GM12801 (cell line): ENCODE measurements around the gene HTT-AS.

Source experiments
- TF ChIP-seq, protein P1 (sequence below): IDR thresholded peaks from one replicate; pipeline ENCODE4 v1.5.1; 2011; ENCODE audit warnings: control low read depth; ENCODE audit not compliant: insufficient read length; ENCODE audit errors: extremely low read depth

The HTT-AS gene

DNA sequence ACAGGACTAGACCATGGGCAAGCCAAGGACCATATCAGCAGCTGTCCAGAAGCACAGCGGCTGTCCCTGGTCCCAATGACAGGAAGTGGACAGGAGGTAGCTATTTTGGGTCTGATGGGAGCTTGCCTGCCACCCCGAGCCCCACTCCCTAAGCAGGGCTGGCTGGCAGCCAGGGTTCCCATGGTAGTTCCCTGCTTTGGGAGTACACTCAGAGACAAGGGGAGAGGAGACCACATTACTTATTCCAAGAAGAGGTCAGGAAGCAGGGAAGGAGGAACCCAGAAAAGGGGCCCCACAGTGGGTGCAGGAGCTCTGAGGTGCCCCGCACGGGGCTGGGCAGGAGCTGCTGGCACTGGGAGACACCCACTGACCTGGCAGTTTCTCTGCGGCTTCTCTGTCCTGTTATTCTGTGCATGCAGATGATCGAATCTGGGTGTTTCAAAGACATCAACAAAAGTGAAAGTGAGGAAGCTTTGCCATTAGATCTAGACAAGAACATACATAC is 36.3 kb downstream of the HTT-AS start:
- TF ChIP-seq, protein P1, sequence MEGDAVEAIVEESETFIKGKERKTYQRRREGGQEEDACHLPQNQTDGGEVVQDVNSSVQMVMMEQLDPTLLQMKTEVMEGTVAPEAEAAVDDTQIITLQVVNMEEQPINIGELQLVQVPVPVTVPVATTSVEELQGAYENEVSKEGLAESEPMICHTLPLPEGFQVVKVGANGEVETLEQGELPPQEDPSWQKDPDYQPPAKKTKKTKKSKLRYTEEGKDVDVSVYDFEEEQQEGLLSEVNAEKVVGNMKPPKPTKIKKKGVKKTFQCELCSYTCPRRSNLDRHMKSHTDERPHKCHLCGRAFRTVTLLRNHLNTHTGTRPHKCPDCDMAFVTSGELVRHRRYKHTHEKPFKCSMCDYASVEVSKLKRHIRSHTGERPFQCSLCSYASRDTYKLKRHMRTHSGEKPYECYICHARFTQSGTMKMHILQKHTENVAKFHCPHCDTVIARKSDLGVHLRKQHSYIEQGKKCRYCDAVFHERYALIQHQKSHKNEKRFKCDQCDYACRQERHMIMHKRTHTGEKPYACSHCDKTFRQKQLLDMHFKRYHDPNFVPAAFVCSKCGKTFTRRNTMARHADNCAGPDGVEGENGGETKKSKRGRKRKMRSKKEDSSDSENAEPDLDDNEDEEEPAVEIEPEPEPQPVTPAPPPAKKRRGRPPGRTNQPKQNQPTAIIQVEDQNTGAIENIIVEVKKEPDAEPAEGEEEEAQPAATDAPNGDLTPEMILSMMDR = no peak

DNA sequence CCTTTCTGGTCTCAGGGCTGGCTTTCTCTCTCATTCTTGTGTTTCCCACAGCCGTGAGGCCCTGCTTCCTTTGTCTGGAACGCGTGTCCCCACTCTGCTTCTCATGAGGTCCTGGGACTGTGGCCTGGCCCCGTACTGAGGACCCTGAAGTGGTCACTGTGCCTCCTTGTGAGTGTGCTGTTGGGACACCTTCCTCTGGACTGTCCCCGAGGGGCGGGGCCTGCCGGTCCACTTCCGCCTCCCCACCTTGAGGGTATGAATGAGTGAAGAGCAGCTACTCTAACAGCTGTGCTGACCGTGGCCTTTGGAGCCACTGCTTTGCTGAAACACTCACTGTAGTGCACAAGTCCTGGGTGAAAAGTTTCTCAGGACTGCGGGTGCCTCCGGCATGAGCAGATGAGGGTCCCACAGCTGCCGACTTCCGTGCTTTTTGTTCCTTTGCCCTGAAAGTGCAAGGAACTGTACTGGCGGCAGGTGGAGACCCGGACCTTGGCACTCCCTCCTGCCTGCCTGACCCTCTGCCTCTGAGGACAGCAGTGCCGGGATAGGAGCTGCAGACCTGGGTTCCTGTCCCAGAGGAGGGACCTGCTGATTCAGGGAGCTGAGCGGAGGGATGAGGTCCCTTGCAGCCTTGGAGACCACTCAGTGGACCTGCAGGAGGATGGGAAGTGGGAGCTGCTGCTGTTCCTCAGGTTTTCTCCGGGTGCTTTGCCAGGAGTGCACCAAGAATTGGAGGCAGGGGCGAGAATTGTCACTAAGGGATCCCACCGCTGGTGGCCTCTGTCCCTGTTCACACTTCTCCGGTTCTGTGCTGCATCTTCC is 38.0 kb downstream of the HTT-AS start:
- TF ChIP-seq, protein P1 = no peak

DNA sequence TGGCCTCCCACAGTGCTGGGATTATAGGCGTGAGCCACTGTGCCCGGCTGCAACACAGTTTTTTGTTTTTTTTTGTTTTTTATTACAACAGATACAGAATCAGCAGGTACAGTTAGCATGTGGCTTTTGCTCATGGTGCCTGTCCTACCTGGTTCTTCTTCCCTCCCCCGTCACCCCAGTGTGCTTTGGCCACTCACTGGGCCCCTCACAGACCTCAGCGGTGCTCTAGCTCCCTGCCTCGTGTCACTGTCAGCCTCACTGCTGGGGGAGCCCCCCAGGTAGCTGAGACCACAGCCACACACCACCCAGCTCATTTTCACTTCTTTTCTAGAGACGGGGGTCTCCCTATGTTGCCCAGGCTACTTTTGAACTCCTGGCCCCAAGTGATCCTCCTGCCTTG is 38.7 kb downstream of the HTT-AS start:
- TF ChIP-seq, protein P1 = no peak

DNA sequence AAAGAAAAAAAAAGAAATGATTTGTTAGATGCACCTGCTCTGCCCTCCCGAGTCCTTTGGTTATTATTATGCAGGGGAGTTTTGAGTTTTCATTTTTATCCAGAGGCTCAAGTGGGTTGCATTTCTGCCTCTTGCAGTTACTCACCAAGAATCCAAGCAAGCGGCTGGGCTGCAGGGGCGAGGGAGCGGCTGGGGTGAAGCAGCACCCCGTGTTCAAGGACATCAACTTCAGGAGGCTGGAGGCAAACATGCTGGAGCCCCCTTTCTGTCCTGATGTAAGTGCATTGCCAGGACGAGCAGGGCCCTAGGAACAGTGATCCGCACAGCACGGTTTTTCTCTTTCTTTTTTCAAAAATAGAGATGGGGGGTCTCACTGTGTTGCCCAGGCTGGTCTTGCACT is 39.1 kb downstream of the HTT-AS start:
- TF ChIP-seq, protein P1 = no peak

DNA sequence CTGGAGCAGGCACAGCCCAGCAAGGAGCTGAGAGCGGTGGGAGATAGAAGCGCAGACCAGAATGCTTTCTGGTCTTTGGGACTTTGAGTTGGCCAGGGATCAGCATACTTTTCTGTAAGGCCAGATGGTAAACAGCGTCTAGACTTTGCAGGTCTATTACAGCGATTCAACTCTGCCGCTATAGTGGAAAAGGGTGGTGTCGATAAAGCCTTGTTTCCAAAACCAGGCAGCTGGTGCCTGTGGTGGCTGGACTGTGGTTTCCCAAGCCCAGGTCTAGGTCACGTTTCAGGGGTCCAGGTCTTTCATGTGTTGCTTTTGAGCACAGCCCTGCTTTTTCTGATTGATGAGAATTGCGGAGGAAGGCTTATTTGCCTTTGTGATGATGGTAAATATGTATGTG is 40.1 kb downstream of the HTT-AS start:
- TF ChIP-seq, protein P1 = no peak

DNA sequence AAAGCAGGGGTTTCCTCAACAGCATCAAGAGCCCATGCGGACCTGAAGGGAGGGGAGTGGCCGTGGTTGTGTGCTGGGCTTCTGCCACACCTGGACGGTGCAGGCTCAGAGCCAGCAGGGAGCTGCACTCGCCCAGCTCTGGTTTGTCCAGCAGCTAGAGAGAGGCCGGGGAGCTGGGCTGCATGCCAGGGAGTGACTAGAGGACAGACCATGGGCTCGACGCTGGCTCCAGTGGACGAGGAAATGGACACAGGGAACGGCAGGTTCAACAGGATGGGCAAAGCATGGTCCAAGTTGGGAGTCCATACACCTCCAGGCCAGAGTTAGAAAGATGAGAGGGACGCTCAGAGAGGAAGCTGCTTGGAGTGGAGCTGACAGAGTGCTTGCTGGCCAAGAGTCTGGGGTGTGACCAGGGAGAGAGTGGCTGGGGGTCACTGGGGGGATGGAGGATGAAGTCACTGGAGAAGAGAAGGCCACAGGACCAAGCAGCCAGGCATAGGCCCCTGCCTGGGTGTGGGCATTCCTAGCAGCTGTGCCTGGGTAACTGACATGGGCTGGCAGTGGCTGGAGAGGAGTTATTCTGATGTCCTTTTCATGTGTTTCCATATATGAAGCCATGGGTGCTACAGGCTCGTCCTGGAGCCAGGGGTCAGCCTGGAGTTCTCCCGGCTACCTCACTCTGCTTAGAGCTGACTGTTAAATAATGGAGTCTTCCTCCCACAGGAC is 42.8 kb downstream of the HTT-AS start:
- TF ChIP-seq, protein P1 = no peak

DNA sequence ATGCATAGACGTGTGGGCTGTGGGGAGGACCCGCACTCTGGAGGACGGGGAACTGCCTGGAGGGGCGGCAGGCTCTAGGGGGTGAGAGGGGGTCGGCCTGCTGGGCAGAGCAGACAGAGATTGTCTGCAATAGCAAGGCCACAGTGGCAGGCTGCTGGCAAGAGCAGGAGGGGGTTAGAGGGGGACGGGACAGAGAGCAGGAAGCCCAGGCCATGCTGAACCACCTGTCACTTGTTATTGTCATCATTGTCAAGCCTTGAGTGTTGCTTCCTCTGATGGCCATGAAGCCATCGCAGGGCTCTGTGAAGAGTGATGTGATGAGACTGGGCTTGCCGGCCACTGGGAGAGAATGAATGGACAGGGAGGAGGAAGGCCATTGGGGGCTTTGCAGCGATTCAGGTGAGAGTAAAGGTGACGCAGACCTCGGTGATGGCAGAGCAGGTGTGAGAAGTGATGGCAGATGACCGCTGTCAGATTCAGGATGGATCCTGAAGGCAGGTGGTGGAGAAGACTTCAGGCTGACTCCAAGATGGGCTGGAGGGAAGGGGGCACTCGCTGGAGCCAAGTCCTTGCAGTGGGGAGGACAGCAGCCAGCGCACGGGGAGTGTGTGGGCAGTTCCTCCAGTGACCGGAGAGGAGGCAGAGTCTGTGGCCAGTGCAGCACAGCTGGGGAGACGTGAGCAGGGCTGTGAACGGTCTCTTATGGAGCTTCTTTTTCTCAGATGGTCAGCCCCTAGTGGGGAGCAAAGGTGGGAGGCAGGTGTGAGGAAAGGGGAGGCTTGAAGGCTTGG is 43.6 kb downstream of the HTT-AS start:
- TF ChIP-seq, protein P1 = no peak
